ENCODE results near the gene ABCB4. TPM values are rescaled to one million over a fixed set of nuclear protein-coding genes. Genes with fewer than 3 reads are reported as not detected.

Gene ABCB4
- total and polyA plus RNA-seq, 7 experiments from 2014 or later = 0.27 to 1.5 (median 0.71) TPM; not detected in 3

Other genes starting within 250 kb of the ABCB4 start
- gene CROT, start 130.0 kb downstream of the ABCB4 start, total RNA-seq = 10 to 100 TPM in 3 of 5 experiments, 1 to 10 TPM in 2; 7.7 to 15.2 (median 11.3) TPM
- gene CROT, start 130.0 kb downstream of the ABCB4 start, polyA plus RNA-seq = 1 to 10 TPM; 5.6 to 5.7 TPM
- 10 to 100 TPM in 3 of 5 experiments, 1 to 10 TPM in 2; 3.0 to 14.3 (median 10.4) TPM for gene ABCB1, start 125.2 kb upstream of the ABCB4 start, total RNA-seq
- gene ABCB1, start 125.2 kb upstream of the ABCB4 start, polyA plus RNA-seq = 1 to 10 TPM; 4.3 to 8.5 TPM
- gene RUNDC3B, start 152.7 kb upstream of the ABCB4 start, total RNA-seq = under 1 TPM in 3 of 5 experiments, not detected in 2; 0.11 to 0.16 (median 0.11) TPM
- gene RUNDC3B, start 152.7 kb upstream of the ABCB4 start, polyA plus RNA-seq = 1 to 10 TPM; 1.3 TPM

Measured in naive thymus-derived CD4-positive, alpha-beta T cell (primary cell).